Measurements from ENCODE around the gene ZNF668. TPM values are rescaled to one million over a fixed set of nuclear protein-coding genes. Genes with fewer than 3 reads are reported as not detected.

ZNF668 gene
- total and polyA plus RNA-seq, 2 of the 13 experiments (the other 11 are each of a cell fraction or from before 2014, with no cell fraction given) = 3.8 to 9.8 TPM

DNA sequence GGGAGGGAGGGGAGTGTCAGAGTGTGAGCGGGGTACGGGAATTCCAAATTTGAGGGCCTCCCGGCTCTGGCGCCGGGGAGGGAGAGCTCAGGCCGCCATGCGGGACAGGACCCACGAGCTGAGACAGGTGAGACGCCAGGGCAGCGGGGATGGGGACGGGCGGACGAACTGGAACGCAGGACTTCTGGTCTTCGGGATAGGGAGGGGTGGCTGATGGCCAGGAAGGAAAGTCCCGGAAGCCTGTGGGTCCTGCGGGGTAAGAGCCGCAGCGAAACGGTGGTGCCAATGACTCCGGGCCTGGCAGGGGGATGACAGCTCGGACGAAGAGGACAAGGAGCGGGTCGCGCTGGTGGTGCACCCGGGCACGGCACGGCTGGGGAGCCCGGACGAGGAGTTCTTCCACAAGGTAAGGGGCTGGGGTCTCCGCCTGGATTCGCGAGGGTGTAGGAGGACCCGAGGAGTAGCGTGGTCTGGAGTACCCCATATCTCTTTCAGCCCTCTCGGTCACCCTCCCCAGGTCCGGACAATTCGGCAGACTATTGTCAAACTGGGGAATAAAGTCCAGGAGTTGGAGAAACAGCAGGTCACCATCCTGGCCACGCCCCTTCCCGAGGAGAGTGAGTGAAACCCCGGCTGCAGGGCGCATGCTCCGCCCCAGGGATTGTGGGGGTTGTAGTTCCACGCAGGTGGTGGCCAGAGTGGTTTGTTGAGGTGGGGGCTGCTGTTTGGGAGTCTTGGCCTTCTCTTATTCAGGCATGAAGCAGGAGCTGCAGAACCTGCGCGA lies 40.1 kb downstream of the ZNF668 start (continued):
- TF ChIP-seq, protein P1, sequence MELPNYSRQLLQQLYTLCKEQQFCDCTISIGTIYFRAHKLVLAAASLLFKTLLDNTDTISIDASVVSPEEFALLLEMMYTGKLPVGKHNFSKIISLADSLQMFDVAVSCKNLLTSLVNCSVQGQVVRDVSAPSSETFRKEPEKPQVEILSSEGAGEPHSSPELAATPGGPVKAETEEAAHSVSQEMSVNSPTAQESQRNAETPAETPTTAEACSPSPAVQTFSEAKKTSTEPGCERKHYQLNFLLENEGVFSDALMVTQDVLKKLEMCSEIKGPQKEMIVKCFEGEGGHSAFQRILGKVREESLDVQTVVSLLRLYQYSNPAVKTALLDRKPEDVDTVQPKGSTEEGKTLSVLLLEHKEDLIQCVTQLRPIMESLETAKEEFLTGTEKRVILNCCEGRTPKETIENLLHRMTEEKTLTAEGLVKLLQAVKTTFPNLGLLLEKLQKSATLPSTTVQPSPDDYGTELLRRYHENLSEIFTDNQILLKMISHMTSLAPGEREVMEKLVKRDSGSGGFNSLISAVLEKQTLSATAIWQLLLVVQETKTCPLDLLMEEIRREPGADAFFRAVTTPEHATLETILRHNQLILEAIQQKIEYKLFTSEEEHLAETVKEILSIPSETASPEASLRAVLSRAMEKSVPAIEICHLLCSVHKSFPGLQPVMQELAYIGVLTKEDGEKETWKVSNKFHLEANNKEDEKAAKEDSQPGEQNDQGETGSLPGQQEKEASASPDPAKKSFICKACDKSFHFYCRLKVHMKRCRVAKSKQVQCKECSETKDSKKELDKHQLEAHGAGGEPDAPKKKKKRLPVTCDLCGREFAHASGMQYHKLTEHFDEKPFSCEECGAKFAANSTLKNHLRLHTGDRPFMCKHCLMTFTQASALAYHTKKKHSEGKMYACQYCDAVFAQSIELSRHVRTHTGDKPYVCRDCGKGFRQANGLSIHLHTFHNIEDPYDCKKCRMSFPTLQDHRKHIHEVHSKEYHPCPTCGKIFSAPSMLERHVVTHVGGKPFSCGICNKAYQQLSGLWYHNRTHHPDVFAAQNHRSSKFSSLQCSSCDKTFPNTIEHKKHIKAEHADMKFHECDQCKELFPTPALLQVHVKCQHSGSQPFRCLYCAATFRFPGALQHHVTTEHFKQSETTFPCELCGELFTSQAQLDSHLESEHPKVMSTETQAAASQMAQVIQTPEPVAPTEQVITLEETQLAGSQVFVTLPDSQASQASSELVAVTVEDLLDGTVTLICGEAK (IDR thresholded peaks at IDR 0.05) = no peak
- TF ChIP-seq, protein P1 (CRISPR knock-in tag; IDR thresholded peaks at IDR 0.05) = peak; percentile 44; the same call in 1 of the 2 replicates
- TF ChIP-seq SRSF4 (IDR thresholded peaks at IDR 0.05; ENCODE audit: low read depth, low read length, poor library complexity, severe bottlenecking) = no peak
- no peak for TF ChIP-seq ZNF577 (CRISPR knock-in tag; IDR thresholded peaks at IDR 0.05; ENCODE audit: borderline replicate concordance, low read depth)
- TF ChIP-seq CREM (IDR thresholded peaks at IDR 0.05) = peak; percentile 73; the same call in 1 of the 2 replicates
- no peak for TF ChIP-seq CREM (CRISPR knock-in tag; IDR thresholded peaks at IDR 0.05)
- TF ChIP-seq ZNF17 (CRISPR knock-in tag; IDR thresholded peaks at IDR 0.05) = 0 out of 2 replicates have a peak, but pooled peaks have one; percentile 51
- peak; percentile 68 for TF ChIP-seq NR2C2 (CRISPR knock-in tag; IDR thresholded peaks at IDR 0.05; ENCODE audit: borderline replicate concordance)
- 0 out of 2 replicates have a peak, but pooled peaks have one; percentile 84 for TF ChIP-seq ZFP82 (CRISPR knock-in tag; IDR thresholded peaks at IDR 0.05; ENCODE audit: borderline replicate concordance)
- TF ChIP-seq, protein P2, sequence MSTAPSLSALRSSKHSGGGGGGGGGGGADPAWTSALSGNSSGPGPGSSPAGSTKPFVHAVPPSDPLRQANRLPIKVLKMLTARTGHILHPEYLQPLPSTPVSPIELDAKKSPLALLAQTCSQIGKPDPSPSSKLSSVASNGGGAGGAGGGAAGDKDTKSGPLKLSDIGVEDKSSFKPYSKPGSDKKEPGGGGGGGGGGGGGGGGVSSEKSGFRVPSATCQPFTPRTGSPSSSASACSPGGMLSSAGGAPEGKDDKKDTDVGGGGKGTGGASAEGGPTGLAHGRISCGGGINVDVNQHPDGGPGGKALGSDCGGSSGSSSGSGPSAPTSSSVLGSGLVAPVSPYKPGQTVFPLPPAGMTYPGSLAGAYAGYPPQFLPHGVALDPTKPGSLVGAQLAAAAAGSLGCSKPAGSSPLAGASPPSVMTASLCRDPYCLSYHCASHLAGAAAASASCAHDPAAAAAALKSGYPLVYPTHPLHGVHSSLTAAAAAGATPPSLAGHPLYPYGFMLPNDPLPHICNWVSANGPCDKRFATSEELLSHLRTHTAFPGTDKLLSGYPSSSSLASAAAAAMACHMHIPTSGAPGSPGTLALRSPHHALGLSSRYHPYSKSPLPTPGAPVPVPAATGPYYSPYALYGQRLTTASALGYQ (CRISPR knock-in tag; IDR thresholded peaks at IDR 0.05) = no peak
- TF ChIP-seq, protein P3, sequence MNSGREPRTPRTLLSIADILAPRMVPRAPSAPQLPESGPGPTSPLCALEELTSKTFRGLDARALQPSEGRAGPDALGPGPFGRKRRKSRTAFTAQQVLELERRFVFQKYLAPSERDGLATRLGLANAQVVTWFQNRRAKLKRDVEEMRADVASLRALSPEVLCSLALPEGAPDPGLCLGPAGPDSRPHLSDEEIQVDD (CRISPR knock-in tag; IDR thresholded peaks at IDR 0.05; ENCODE audit: borderline replicate concordance) = no peak; the same call in 1 of the 2 replicates
- TF ChIP-seq ZNF674 (CRISPR knock-in tag; IDR thresholded peaks at IDR 0.05; ENCODE audit: low read depth) = no peak
- TF ChIP-seq NONO (IDR thresholded peaks at IDR 0.05) = no peak
- peak; percentile 62; the same call in 1 of the 2 replicates for TF ChIP-seq NONO (CRISPR knock-in tag; conservative IDR thresholded peaks at IDR 0.05)
- TF ChIP-seq ZNF672 (CRISPR knock-in tag; IDR thresholded peaks at IDR 0.05) = 0 out of 2 replicates have a peak, but pooled peaks have one; percentile 26
- TF ChIP-seq ZNF446 (CRISPR knock-in tag; IDR thresholded peaks at IDR 0.05) = peak; percentile 67; the same call in 1 of the 2 replicates
- peak; percentile 63 for TF ChIP-seq FOXK2 (IDR thresholded peaks at IDR 0.05)
- TF ChIP-seq ZNF556 (CRISPR knock-in tag; IDR thresholded peaks at IDR 0.05; ENCODE audit: borderline replicate concordance) = no peak

Data from HepG2 (cell line).